HepG2 (cell line): ENCODE measurements around the gene C12orf60. TPM values are rescaled to one million over a fixed set of nuclear protein-coding genes. Genes with fewer than 3 reads are reported as not detected.

Source experiments
- AGO1 ChIP-seq: fragments of 200-400 bp; formaldehyde crosslinking; IDR thresholded peaks from 2 replicates; pipeline ENCODE4 v1.6.1; 2017; ENCODE audit warnings: mild to moderate bottlenecking, low read depth, low read length, moderate library complexity; ENCODE audit not compliant: poor library complexity, severe bottlenecking
- FOXA3 ChIP-seq: IDR thresholded peaks from 2 replicates; pipeline ENCODE4 v1.6.1; 2016; ENCODE audit warnings: missing genetic modification reagents, missing compliant biosample characterization
- HDAC2 ChIP-seq: sonication (generic); formaldehyde crosslinking; IDR thresholded peaks from 2 replicates; pipeline ENCODE4 v1.4.0; 2020; ENCODE audit warnings: missing genetic modification reagents
- NFE2L2 ChIP-seq: fragments of 150-350 bp; IDR thresholded peaks from 2 replicates; pipeline ENCODE4 v1.6.1; 2014; ENCODE audit warnings: low read length
- POLR2AphosphoS2 ChIP-seq: IDR thresholded peaks from 2 replicates; pipeline ENCODE4 v1.6.1; 2011; ENCODE audit warnings: low read depth, low read length, improper control_type of control experiment
- SRSF9 ChIP-seq: fragments of 200-400 bp; formaldehyde crosslinking; IDR thresholded peaks from 2 replicates; pipeline ENCODE4 v1.6.1; 2018; ENCODE audit warnings: borderline replicate concordance, mild to moderate bottlenecking, low read depth, low read length; ENCODE audit not compliant: insufficient read depth, poor library complexity, severe bottlenecking
- ZMYM4 ChIP-seq: sonication (generic); formaldehyde crosslinking; IDR thresholded peaks from 2 replicates; pipeline ENCODE4 v1.8.1; 2023; ENCODE audit warnings: mild to moderate bottlenecking, missing genetic modification reagents
- ZNF274 ChIP-seq: sonication (generic); formaldehyde crosslinking; IDR thresholded peaks from 2 replicates; pipeline ENCODE4 v1.5.1; 2020; ENCODE audit warnings: mild to moderate bottlenecking, missing genetic modification reagents
- ZNF282 ChIP-seq: fragments of 450-650 bp; IDR thresholded peaks from 2 replicates; pipeline ENCODE4 v1.6.1; 2018; ENCODE audit not compliant: partially characterized antibody
- ZNF609 ChIP-seq: sonication (generic); formaldehyde crosslinking; IDR thresholded peaks from 2 replicates; pipeline ENCODE4 v1.4.0; 2020; ENCODE audit warnings: mild to moderate bottlenecking, missing genetic modification reagents, borderline replicate concordance
- ZNF746 ChIP-seq: sonication (generic); formaldehyde crosslinking; IDR thresholded peaks from 2 replicates; pipeline ENCODE4 v1.8.0; 2022; ENCODE audit warnings: mild to moderate bottlenecking, missing genetic modification reagents
- ZNF781 ChIP-seq: sonication (generic); formaldehyde crosslinking; IDR thresholded peaks from 2 replicates; pipeline ENCODE4 v1.5.1; 2020; ENCODE audit warnings: borderline replicate concordance, mild to moderate bottlenecking, missing genetic modification reagents; ENCODE audit errors: not compliant biosample characterization
- polyA plus RNA-seq, 8 experiments: library from polyadenylated mRNA; depleted of rRNA in 3 of 8; stranded (reverse) in 7 of 8; unstranded in 1 of 8; fragments of >200 nt; fragmentation: Illumina TruSeq in 4 of 8; extraction: Trizol in 4 of 8; gene quantifications; 2 replicates each; pipeline versions ENCODE4 v1.2.1 to v1.2.3, GENCODE V29; 2011 to 2016; ENCODE audit warnings: low read depth in 4 of 8, missing spikeins in 1 of 8, mixed read lengths in 1 of 8; ENCODE audit not compliant: insufficient read depth in 1 of 8
- total RNA-seq, 5 experiments: library from RNA; depleted of rRNA; stranded (reverse); fragments of >200 nt; fragmentation: Illumina TruSeq; extraction: Trizol; gene quantifications; 2 replicates each; pipeline ENCODE4 v1.2.3, GENCODE V29; 2016; ENCODE audit warnings: low read depth in 1 of 5
- TF ChIP-seq, protein P1 (sequence below): sonication (generic); formaldehyde crosslinking; IDR thresholded peaks from 2 replicates; pipeline ENCODE4 v1.5.0; 2020; ENCODE audit warnings: missing genetic modification reagents
- TF ChIP-seq, protein P2 (sequence below): sonication (generic); formaldehyde crosslinking; IDR thresholded peaks from 2 replicates; pipeline ENCODE4 v1.4.0; 2020; ENCODE audit warnings: mild to moderate bottlenecking, missing genetic modification reagents
- TF ChIP-seq, protein P3 (sequence below): sonication (generic); formaldehyde crosslinking; IDR thresholded peaks from 2 replicates; pipeline ENCODE4 v1.5.1; 2020; ENCODE audit warnings: missing genetic modification reagents, mild to moderate bottlenecking, borderline replicate concordance

C12orf60 gene
- total and polyA plus RNA-seq, 2 of the 13 experiments (the other 11 are each of a cell fraction or from before 2014, with no cell fraction given): 0.55 to 1.4 TPM

DNA sequence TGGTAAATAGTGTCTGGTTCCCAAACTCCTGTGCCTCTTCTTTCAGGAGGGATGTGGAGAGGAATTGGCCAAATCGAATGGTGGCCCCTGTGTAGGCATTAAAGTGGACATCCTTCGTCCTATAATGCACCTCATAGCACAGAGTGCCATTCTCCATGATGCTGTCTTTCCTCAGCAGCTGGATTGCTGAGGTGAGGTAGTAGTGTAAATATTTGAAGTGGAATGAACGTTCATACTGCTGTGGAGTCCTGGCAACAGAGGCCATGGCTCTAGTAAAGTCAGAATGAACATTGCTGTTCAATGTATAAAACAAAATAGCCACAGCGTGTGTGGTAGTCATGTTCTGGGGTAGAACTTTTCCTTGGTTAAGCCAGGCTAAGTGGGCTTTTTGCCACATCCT, 37.1 kb downstream of the C12orf60 start (continued):
- TF ChIP-seq ZNF609 (CRISPR knock-in tag): no peak
- peak; percentile 56; the same call in 1 of the 2 replicates for TF ChIP-seq HDAC2 (CRISPR knock-in tag)
- TF ChIP-seq ZNF781 (CRISPR knock-in tag): no peak
- no peak for TF ChIP-seq AGO1
- no peak for TF ChIP-seq ZNF746 (CRISPR knock-in tag)
- TF ChIP-seq SRSF9: no peak
- TF ChIP-seq, protein P1, sequence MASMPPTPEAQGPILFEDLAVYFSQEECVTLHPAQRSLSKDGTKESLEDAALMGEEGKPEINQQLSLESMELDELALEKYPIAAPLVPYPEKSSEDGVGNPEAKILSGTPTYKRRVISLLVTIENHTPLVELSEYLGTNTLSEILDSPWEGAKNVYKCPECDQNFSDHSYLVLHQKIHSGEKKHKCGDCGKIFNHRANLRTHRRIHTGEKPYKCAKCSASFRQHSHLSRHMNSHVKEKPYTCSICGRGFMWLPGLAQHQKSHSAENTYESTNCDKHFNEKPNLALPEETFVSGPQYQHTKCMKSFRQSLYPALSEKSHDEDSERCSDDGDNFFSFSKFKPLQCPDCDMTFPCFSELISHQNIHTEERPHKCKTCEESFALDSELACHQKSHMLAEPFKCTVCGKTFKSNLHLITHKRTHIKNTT (CRISPR knock-in tag): no peak
- no peak for TF ChIP-seq POLR2AphosphoS2
- no peak for TF ChIP-seq ZNF282
- TF ChIP-seq, protein P2, sequence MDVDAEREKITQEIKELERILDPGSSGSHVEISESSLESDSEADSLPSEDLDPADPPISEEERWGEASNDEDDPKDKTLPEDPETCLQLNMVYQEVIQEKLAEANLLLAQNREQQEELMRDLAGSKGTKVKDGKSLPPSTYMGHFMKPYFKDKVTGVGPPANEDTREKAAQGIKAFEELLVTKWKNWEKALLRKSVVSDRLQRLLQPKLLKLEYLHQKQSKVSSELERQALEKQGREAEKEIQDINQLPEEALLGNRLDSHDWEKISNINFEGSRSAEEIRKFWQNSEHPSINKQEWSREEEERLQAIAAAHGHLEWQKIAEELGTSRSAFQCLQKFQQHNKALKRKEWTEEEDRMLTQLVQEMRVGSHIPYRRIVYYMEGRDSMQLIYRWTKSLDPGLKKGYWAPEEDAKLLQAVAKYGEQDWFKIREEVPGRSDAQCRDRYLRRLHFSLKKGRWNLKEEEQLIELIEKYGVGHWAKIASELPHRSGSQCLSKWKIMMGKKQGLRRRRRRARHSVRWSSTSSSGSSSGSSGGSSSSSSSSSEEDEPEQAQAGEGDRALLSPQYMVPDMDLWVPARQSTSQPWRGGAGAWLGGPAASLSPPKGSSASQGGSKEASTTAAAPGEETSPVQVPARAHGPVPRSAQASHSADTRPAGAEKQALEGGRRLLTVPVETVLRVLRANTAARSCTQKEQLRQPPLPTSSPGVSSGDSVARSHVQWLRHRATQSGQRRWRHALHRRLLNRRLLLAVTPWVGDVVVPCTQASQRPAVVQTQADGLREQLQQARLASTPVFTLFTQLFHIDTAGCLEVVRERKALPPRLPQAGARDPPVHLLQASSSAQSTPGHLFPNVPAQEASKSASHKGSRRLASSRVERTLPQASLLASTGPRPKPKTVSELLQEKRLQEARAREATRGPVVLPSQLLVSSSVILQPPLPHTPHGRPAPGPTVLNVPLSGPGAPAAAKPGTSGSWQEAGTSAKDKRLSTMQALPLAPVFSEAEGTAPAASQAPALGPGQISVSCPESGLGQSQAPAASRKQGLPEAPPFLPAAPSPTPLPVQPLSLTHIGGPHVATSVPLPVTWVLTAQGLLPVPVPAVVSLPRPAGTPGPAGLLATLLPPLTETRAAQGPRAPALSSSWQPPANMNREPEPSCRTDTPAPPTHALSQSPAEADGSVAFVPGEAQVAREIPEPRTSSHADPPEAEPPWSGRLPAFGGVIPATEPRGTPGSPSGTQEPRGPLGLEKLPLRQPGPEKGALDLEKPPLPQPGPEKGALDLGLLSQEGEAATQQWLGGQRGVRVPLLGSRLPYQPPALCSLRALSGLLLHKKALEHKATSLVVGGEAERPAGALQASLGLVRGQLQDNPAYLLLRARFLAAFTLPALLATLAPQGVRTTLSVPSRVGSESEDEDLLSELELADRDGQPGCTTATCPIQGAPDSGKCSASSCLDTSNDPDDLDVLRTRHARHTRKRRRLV: no peak
- no peak for TF ChIP-seq NFE2L2
- TF ChIP-seq, protein P3, sequence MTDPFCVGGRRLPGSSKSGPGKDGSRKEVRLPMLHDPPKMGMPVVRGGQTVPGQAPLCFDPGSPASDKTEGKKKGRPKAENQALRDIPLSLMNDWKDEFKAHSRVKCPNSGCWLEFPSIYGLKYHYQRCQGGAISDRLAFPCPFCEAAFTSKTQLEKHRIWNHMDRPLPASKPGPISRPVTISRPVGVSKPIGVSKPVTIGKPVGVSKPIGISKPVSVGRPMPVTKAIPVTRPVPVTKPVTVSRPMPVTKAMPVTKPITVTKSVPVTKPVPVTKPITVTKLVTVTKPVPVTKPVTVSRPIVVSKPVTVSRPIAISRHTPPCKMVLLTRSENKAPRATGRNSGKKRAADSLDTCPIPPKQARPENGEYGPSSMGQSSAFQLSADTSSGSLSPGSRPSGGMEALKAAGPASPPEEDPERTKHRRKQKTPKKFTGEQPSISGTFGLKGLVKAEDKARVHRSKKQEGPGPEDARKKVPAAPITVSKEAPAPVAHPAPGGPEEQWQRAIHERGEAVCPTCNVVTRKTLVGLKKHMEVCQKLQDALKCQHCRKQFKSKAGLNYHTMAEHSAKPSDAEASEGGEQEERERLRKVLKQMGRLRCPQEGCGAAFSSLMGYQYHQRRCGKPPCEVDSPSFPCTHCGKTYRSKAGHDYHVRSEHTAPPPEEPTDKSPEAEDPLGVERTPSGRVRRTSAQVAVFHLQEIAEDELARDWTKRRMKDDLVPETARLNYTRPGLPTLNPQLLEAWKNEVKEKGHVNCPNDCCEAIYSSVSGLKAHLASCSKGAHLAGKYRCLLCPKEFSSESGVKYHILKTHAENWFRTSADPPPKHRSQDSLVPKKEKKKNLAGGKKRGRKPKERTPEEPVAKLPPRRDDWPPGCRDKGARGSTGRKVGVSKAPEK (CRISPR knock-in tag): no peak
- TF ChIP-seq ZNF274 (CRISPR knock-in tag): no peak
- peak; percentile 35; the same call in 1 of the 2 replicates for TF ChIP-seq ZMYM4
- peak; percentile 58; the same call in 1 of the 2 replicates for TF ChIP-seq FOXA3
